ENCODE results near the gene ANKHD1.

- TF ChIP-seq POLR2A (IDR thresholded peaks at IDR 0.05) (no peak), CTCF (IDR thresholded peaks at IDR 0.05) (no peak), EP300 (IDR thresholded peaks at IDR 0.05) (no peak)
Measured at GRCh38 chr5:140420665-140421361, 19.2 kb downstream of the ANKHD1 start.

Data from ovary (tissue), 3 donors.